Inferior parietal cortex (tissue), 1 donor: ENCODE results near the gene GRID2.
"Not testable (repeated sequence)": the region's sequence is repeated elsewhere in the genome, so short reads cannot be mapped to it uniquely, and the experiment has no call there.

Experiments
- DNase-seq: peaks from one replicate; pipeline ENCODE4 v3.0.0-alpha.2; 2016; ENCODE audit errors: extremely low spot score

Gene GRID2

GRCh38 chr4:92438722-92439121 is 135.0 kb downstream of the GRID2 start:
- DNase-seq, result not testable (repeated sequence)

- not testable (repeated sequence) for DNase-seq
Measured at GRCh38 chr4:92442131-92442530, 138.4 kb downstream of the GRID2 start.

GRCh38 chr4:92444143-92444843 is 140.5 kb downstream of the GRID2 start:
- not testable (repeated sequence) for DNase-seq

- DNase-seq, result no peak
Measured at GRCh38 chr4:92445127-92445526, 141.4 kb downstream of the GRID2 start.

GRCh38 chr4:92447255-92447905 is 143.6 kb downstream of the GRID2 start:
- DNase-seq, result no peak

GRCh38 chr4:92448176-92448575 is 144.4 kb downstream of the GRID2 start:
- not testable (repeated sequence) for DNase-seq

GRCh38 chr4:92450694-92451093 is 146.9 kb downstream of the GRID2 start:
- DNase-seq, result no peak

GRCh38 chr4:92451782-92452181 is 148.0 kb downstream of the GRID2 start:
- DNase-seq, result no peak

GRCh38 chr4:92452383-92452782 is 148.6 kb downstream of the GRID2 start:
- not testable (repeated sequence) for DNase-seq

GRCh38 chr4:92455329-92455839 is 151.6 kb downstream of the GRID2 start:
- no peak for DNase-seq

- DNase-seq, result no peak
Measured at GRCh38 chr4:92455951-92456350, 152.2 kb downstream of the GRID2 start.

GRCh38 chr4:92461732-92462131 is 158.0 kb downstream of the GRID2 start:
- DNase-seq, result no peak

- no peak for DNase-seq
Measured at GRCh38 chr4:92477298-92477697, 173.5 kb downstream of the GRID2 start.

GRCh38 chr4:92483341-92483740 is 179.6 kb downstream of the GRID2 start:
- DNase-seq, result no peak

- DNase-seq, result no peak
Measured at GRCh38 chr4:92488496-92488895, 184.7 kb downstream of the GRID2 start.

GRCh38 chr4:92497141-92497540 is 193.4 kb downstream of the GRID2 start:
- no peak for DNase-seq

GRCh38 chr4:92501456-92501855 is 197.7 kb downstream of the GRID2 start:
- DNase-seq, result no peak

GRCh38 chr4:92506933-92507332 is 203.2 kb downstream of the GRID2 start:
- DNase-seq, result no peak

- no peak for DNase-seq
Measured at GRCh38 chr4:92514627-92515026, 210.9 kb downstream of the GRID2 start.

GRCh38 chr4:92516450-92516849 is 212.7 kb downstream of the GRID2 start:
- no peak for DNase-seq

- no peak for DNase-seq
Measured at GRCh38 chr4:92519727-92520126, 216.0 kb downstream of the GRID2 start.

- DNase-seq, result no peak
Measured at GRCh38 chr4:92520563-92520962, 216.8 kb downstream of the GRID2 start.

GRCh38 chr4:92521941-92522340 is 218.2 kb downstream of the GRID2 start:
- DNase-seq, result no peak
